H1 (cell line): ENCODE results near the gene TMEM121B. TPM values are rescaled to one million over a fixed set of nuclear protein-coding genes. Genes with fewer than 3 reads are reported as not detected.

ENCODE experiments used
- CREB1 ChIP-seq: IDR thresholded peaks from 2 replicates; pipeline ENCODE4 v1.6.1; 2012; ENCODE audit warnings: inconsistent platforms
- GABPA ChIP-seq: IDR thresholded peaks from 2 replicates; pipeline ENCODE4 v1.6.1; 2011; ENCODE audit warnings: mild to moderate bottlenecking, low read length, moderate library complexity, borderline replicate concordance; ENCODE audit not compliant: insufficient read depth
- KDM4A ChIP-seq: IDR thresholded peaks from one replicate; pipeline ENCODE4 v1.7.1; 2012; ENCODE audit warnings: low read depth, mild to moderate bottlenecking, moderate library complexity, low read length, inconsistent platforms; ENCODE audit not compliant: severe bottlenecking
- SP1 ChIP-seq: IDR thresholded peaks from 2 replicates; pipeline ENCODE4 v1.6.1; 2011; ENCODE audit warnings: low read depth, low read length
- YY1 ChIP-seq: IDR thresholded peaks from 2 replicates; pipeline ENCODE4 v1.6.1; 2011; ENCODE audit warnings: low read depth, mild to moderate bottlenecking, low read length
- polyA plus RNA-seq, 7 experiments: library from polyadenylated mRNA; depleted of rRNA in 3 of 7; stranded (reverse) in 5 of 7; unstranded in 2 of 7; fragments of >200 nt in 5 of 7; fragments of 200-250 nt in 2 of 7; gene quantifications; 1 replicate in 5 of 7; 2 replicates in 1 of 7; 4 replicates in 1 of 7; pipeline versions ENCODE4 v1.2.1 to v1.2.3, GENCODE V29; 2011 to 2013; ENCODE audit warnings: missing spikeins in 2 of 7, mixed read lengths in 2 of 7
- total RNA-seq: library from RNA; stranded (reverse); fragmentation: NEBNext Ultra II Directional; extraction: Animal tissue kit (Norgen Biotek cat#: 25700); gene quantifications from 2 replicates; pipeline ENCODE4 v1.2.1, GENCODE V29; 2021
- TF ChIP-seq, protein P1 (sequence below): IDR thresholded peaks from 2 replicates; pipeline ENCODE4 v1.6.1; 2012; ENCODE audit warnings: inconsistent platforms

Gene TMEM121B
- total and polyA plus RNA-seq, 2 of the 8 experiments (the other 6 are each of a cell fraction or from before 2014, with no cell fraction given): 4.3 to 6.9 TPM

- TF ChIP-seq YY1 (no peak), KDM4A (peak; percentile 85), SP1 (peak; percentile 46; the same call in 1 of the 2 replicates), CREB1 (peak; percentile 54; the same call in 1 of the 2 replicates), GABPA (peak; percentile 56; the same call in 1 of the 2 replicates)
- TF ChIP-seq, protein P1, sequence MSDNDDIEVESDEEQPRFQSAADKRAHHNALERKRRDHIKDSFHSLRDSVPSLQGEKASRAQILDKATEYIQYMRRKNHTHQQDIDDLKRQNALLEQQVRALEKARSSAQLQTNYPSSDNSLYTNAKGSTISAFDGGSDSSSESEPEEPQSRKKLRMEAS: peak; percentile 64
- TF ChIP-seq, all 59 proteins: peak for 11
Measured at GRCh38 chr22:17084554-17085276, 36.4 kb downstream of the TMEM121B start, which contains the start of gene IL17RA (continued).
